ENCODE measurements around the gene CCDC167. TPM values are rescaled to one million over a fixed set of nuclear protein-coding genes. Genes with fewer than 3 reads are reported as not detected.
A peak's percentile ranks its signal among the peaks of the same experiment; 100 is the strongest.
"Not testable (repeated sequence)": the region's sequence is repeated elsewhere in the genome, so short reads cannot be mapped to it uniquely, and the experiment has no call there.

CCDC167 gene
- total RNA-seq, 1 donor from 2014 or later: 10.0 TPM

DNA sequence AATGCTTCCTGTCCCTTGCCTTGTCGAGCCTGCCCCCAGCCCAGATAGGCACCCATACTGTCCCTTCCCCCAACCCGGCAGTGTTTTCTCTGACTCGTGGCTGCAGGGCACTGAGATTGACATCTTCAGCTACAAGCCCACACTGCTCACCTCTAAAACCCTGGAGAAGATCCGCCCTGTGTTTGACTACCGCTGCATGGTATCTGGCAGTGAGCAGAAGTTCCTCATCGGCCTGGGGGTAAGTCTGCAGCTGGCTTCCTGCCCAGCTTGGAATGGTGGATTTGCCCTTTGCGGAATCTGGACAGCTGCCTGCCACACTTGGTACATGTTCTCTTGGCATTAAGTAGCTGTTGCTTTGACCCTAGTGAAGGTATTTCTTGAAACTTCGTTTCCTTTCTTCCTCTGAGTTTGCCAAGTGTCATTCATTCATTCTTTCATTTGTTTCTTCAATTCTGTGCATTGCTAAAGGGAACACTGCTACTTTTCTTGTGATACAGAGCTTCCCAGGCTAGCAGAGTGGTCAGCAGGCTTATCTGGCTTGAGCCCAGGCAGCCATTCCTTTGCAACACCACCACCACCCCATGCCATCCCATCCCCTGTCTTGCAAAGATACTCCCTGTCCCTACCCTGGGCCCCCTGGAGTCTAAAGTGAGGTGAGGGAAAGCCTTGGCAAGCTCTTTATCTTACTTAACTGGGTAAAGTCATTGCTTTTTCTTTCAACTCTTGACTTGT, 26.2 kb downstream of the CCDC167 start:
- no peak for DNase-seq (ENCODE audit: low spot score)

GRCh38 chr6:37467718-37468117, 32.0 kb downstream of the CCDC167 start:
- no peak for DNase-seq (ENCODE audit: low spot score)

GRCh38 chr6:37463110-37463509, 36.6 kb downstream of the CCDC167 start:
- DNase-seq (ENCODE audit: low spot score): no peak

DNA sequence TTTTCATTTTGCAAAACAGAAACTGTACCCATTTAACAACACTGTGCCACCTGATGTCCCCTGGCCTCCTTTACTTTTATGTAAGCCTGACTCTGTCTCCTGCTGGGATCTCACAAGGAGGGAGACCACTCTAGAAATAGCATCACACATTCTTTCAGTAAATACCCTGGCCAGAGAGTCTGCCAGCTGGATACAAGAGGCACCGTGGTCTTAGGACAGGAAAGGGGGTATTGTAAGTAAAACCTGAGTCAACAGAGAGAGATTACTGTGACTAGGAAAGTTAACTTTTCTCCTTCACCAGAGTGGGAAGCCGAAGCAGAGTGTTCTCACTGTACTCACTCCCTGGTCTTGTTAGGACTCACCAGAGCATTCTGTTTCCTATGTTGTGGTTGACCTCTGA, 38.9 kb downstream of the CCDC167 start:
- no peak for DNase-seq (ENCODE audit: low spot score)

DNA sequence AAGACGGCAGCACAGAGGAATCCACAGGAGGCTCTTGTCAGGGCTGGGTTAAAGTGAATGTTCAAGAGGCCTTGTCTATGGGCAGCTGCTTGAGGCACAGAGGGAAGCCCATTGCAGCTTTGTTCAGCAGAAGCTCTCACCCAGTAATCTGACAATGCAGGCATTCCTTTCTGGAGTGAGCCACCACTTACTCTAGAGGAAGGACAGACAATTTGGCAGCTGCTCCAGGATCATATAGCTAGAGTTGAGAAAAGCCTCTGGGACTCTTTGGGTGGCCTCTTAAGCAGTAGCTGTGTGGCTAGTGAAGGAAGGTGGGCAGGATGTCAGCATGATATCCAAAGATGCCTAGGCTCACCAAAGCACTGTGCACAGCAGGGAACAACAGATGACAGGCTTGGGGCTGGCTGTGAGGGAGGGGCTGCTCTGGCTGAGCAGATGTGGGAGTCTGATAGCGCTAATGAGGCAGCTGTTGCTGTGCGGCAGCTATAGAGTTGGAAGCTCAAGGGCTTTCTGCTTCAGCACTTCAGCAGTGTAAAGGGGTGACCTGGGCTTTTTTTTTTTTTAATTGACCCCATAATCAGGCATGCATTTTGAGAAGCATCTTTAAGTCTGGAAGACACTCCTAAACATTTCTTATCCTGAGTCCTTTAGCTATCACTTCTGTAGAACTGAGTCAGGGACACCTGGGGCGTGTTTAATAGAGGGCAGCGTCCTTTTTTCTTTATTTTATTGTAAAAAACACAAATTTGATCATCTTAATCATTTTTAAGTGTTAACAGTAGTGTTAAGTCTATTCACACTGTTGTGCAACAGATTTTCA, 39.5 kb downstream of the CCDC167 start:
- DNase-seq (ENCODE audit: low spot score): no peak

DNA sequence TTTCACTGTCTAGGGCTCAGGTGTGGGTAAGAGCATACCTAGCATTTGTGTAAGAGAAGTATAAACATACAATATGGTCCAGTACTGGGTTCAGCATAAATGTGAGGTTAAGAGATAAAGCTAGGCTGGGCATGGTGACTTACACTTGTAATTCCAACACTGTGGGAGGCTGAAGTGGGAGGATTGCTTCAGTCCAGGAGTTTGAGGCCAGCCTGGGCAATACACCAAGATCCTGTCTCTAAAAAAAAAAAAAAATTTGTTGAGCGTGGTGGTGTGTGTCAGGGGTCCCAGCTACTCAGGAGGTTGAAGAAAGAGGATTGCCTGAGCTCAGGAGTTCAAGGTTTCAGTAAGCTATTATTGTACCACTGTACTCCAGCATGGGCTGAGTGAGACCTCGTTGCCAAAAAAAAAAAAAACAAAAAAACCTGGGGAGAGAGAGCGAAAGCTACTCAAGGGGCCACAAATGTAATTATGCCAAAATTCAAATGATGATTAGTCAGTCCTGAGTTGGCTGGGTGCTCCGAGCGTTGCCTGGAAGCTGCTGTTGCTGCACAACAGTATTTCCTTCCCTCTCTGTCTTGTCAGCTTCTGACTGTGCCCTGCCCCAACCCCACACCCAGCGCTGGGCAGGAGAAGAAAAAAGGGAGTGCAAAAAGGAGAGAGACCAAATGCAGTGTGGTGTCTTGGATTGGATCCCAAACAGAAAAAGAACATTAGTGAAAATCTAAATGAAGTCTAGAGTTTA, 42.7 kb downstream of the CCDC167 start:
- no peak for DNase-seq (ENCODE audit: low spot score)

GRCh38 chr6:37456126-37456525, 43.6 kb downstream of the CCDC167 start:
- DNase-seq (ENCODE audit: low spot score): no peak

DNA sequence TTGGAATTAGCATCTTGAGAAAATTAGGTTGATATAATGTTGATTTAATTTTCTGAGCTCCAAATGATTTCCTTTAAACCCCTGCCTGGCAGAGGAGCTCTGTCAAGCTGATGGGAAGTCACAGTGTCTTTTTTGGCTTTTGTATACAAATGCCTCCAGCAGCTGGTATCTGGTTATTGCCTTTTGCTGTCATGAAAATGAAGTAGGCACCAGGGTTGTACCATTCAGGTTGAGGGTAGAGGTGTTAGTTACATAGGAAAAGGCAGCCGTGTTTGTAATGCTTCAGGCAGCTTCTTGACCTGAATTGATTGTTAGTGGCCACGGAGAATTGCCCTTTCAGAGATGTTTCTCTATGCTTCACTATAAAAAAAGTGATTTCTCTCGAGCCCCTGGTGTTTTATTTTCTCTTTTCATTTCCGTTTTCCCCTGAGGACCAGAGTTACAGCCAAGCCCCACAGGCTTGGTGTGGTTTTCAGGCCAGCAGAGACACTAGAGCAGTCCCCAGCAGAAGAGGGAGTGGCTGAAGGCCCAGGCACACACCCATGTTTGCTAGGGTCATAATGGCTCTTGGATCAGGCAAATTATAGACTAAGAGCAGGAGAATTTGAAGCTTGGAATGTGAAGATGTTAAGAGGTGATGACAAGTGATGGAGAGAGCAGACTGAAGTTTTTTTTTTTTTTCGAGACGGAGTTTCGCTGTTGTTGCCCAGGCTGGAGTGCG, 45.1 kb downstream of the CCDC167 start:
- no peak for DNase-seq (ENCODE audit: low spot score)

DNA sequence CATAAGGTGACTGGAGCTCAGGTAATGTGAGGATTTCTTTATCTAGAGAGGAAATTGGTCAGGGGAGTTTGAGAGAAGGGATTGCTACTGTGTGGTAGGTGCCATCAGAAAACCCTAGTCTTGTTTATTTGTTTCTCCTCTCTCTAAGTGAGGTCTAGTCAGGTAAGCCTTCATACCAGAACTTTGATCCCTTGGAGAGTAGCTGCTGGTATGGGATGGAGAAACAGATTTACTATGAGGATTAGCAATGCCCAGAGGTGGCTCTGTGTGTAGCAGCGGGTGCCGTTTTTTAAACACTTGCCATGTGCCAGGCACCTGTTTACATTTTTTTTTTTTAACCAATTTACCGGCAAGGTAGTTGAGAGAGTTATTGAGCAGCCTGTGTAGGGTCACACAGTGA, 47.2 kb downstream of the CCDC167 start:
- no peak for DNase-seq (ENCODE audit: low spot score)

DNA sequence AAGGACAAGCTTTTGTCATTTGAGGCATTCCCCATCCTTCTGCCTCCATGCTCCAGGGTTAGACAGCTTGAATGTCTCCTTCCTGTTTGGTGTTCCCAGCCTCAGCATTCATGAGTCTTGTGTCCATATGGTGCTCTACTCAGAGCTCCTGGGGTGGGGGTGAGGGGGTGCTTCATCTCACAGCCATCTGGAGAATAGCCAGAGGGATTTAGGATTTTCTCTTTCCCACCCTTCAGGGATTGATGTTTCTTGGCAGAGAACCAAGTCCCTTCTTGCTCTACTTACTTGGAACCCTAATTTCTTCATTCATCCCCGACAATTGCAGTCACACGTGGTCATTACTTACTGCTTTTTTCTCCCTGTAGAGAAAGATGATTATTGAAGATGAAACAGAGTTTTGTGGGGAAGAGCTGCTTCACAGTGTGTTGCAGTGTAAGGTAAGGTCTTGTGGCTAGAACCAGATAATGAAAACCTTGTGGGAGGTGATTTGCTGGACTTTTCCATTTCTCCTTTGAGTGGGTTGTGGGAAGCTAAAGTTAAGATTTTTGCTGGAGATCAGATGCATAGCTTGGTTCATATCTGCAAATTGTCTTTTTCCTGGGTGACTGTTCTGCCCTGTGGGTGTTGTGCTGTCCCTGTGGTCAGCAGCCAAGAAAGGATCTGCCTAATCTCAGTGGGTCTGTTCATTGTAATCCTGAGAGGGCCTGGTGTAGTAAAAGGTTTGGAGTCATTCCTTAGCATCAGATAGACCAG, 48.1 kb downstream of the CCDC167 start:
- no peak for DNase-seq (ENCODE audit: low spot score)

- no peak for DNase-seq (ENCODE audit: low spot score)
These were observed 49.7 kb downstream of the CCDC167 start for GRCh38 chr6:37449984-37450383.

DNA sequence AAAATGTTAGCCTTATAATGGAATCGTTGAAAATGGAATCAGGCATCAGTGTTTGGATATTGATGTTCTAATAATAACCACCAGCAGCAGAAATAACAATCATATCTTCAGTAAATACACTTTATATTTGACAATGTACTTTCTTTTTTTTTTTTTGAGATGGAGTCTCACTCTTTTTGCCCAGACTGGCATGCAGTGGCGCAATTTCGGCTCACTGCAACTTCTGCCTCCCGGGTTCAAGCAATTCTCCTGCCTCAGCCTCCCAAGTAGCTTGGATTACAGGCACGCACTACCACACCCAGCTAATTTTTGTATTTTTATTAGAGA, 56.5 kb downstream of the CCDC167 start:
- not testable (repeated sequence) for DNase-seq (ENCODE audit: low spot score)

GRCh38 chr6:37442416-37443215, 57.1 kb downstream of the CCDC167 start:
- DNase-seq (ENCODE audit: low spot score): no peak

DNA sequence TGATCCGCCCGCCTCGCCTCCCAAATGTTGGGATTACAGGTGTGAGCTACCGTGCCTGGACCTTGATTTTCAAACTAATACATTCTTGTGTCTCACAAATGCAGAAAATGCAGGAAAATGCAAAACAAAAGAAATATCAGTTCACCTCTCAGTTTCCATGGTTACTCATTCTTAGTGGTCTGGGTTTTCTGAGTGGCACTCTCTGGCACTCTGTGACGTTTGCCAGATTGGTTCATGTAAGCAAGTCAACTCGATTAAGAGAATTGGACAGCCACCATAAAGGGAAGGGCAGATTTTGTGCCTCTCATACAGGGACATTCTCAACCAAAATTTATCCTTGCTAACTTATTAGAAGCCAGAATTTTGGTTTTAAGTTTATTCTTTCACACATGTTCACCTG, 58.0 kb downstream of the CCDC167 start:
- no peak for DNase-seq (ENCODE audit: low spot score)

- DNase-seq (ENCODE audit: low spot score): no peak
These were observed 60.8 kb downstream of the CCDC167 start for GRCh38 chr6:37438930-37439329.

DNA sequence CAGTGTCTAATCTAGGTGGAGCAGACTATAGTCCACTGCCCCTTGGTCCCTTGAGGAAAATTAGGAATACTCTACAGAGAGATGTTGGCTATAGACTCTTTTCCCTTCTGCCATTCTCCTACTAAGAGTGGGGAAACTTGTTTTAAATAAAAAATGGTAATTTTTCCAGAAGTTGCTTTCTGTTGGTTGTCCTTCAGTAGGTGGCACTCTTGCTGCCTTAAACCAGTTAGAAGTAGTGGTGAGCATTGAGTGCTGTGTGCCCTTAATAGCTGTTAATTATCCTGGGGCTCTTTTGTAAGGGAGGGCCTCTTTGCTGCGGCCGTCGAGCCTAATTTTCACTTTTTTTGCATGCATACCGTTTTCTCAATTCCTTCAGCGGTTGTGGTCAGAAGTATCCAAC, 63.9 kb downstream of the CCDC167 start:
- no peak for DNase-seq (ENCODE audit: low spot score)

- no peak for DNase-seq (ENCODE audit: low spot score)
These were observed 64.3 kb downstream of the CCDC167 start for GRCh38 chr6:37435373-37435772.

- peak; percentile 45 for DNase-seq (ENCODE audit: low spot score)
These were observed 65.9 kb downstream of the CCDC167 start for GRCh38 chr6:37433657-37434271.
